NB4 (cell line): ENCODE results near the gene DHX34.
A peak's percentile ranks its signal among the peaks of the same experiment; 100 is the strongest.

ENCODE experiments used
- DNase-seq: peaks from one replicate; pipeline ENCODE4 v3.0.0; 2010; ENCODE audit warnings: low read depth
- H3K4me3 ChIP-seq: one replicate; pipeline ENCODE4 v1.5.1; 2011; ENCODE audit warnings: mild to moderate bottlenecking, low read depth, low read length, moderate library complexity
- MYC ChIP-seq: IDR thresholded peaks from 2 replicates; pipeline ENCODE4 v1.6.1; 2011; ENCODE audit warnings: low read depth, low read length
- POLR2A ChIP-seq: IDR thresholded peaks from 2 replicates; pipeline ENCODE4 v1.6.1; 2011; ENCODE audit warnings: mild to moderate bottlenecking; ENCODE audit not compliant: insufficient read length; ENCODE audit errors: extremely low read depth
- TF ChIP-seq, protein P1 (sequence below): IDR thresholded peaks from one replicate; pipeline ENCODE4 v1.5.1; 2012; ENCODE audit warnings: low read depth, low read length
- TF ChIP-seq, protein P2 (sequence below): IDR thresholded peaks from 2 replicates; pipeline ENCODE4 v1.6.1; 2011; ENCODE audit warnings: low read depth, low read length

DHX34 gene

DNA sequence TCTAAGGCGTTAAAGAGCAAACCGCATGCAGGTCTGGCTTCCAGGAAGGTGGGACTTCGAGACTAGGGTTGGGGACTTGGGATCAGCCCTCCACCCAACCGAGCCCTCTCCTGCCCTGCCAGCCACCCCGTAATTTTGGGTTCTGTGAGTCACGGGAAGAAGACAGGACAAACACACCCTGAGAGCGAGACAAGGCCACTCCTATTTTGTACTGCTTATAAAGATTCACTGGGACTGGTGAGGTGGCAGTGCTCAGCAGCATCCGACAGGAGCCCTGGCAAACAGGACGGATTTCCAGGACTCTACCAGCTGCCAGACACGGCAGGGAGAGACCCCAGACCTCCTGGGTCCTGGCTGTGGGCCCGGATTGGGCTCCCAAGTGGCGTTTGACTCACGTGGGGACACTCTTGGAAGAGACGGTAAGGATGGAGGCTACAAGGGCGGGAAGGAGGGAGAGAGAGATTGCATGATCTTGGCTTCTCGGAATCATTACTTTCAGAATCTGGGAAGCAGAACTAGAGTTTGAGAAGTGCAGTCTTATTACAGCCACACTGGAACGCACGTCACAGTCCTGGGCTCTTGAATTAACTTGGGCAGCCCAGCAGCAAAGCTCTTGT is 17.1 kb upstream of the DHX34 start, which contains the start of gene C5AR2:
TSS of gene C5AR2 (plus strand) at position 245 of the 617 bp plus-strand sequence. CDS start 8,625 bp downstream, outside the sequence.
- no peak within 1 kb of the TSS for H3K4me3 ChIP-seq
- TF ChIP-seq, protein P1, sequence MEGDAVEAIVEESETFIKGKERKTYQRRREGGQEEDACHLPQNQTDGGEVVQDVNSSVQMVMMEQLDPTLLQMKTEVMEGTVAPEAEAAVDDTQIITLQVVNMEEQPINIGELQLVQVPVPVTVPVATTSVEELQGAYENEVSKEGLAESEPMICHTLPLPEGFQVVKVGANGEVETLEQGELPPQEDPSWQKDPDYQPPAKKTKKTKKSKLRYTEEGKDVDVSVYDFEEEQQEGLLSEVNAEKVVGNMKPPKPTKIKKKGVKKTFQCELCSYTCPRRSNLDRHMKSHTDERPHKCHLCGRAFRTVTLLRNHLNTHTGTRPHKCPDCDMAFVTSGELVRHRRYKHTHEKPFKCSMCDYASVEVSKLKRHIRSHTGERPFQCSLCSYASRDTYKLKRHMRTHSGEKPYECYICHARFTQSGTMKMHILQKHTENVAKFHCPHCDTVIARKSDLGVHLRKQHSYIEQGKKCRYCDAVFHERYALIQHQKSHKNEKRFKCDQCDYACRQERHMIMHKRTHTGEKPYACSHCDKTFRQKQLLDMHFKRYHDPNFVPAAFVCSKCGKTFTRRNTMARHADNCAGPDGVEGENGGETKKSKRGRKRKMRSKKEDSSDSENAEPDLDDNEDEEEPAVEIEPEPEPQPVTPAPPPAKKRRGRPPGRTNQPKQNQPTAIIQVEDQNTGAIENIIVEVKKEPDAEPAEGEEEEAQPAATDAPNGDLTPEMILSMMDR: no peak
- TF ChIP-seq POLR2A: no peak
- TF ChIP-seq, protein P2, sequence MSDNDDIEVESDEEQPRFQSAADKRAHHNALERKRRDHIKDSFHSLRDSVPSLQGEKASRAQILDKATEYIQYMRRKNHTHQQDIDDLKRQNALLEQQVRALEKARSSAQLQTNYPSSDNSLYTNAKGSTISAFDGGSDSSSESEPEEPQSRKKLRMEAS: no peak
- TF ChIP-seq MYC: no peak
- DNase-seq: no peak

DNA sequence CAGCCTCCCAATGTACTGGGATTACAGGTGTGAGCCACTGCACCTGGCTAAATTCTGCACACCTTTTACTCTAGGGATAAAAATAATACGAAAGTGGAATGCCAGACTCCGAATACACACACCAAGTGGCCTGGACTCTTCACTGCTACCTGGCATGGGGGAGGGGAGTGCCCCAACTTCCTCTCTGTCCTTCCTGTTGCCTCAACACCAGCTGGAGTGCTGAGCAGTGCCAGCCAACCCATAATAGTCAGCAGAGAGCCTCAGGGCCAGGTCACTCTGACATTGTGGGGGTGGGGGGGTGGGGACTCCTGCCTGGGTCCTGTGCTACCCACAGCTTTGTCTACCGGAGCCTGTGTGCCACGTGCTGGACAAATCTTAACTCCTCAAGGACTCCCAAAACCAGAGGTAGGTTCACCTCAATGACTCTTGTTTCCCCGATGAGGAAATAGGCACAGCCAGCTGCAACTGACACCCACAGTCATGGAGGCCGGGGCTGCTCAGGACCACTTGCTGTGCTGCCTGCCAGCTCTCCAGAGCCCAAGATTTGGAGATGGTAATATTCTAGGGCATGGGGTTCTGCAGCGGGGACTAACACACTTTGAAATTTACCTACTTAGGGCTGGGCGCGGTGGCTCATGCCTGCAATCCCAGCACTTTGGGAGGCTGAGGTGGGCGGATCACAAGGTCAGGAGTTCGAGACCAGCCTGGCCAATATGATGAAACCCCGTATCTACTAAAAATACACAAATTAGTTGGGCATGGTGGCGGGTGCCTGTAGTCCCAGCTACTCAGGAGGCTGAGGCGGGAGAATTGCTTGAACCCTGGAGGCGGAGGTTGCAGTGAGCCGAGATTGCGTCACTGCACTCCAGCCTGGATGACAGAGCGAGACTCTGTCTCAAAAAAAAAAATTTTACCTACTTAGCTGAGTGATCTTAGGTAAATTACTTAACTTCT is 12.1 kb upstream of the DHX34 start:
- TF ChIP-seq MYC: peak; percentile 95
- TF ChIP-seq, protein P2: peak; percentile 95
- H3K4me3 ChIP-seq: peak overlapping the region; percentile 7
- DNase-seq: peak; percentile 99

DNA sequence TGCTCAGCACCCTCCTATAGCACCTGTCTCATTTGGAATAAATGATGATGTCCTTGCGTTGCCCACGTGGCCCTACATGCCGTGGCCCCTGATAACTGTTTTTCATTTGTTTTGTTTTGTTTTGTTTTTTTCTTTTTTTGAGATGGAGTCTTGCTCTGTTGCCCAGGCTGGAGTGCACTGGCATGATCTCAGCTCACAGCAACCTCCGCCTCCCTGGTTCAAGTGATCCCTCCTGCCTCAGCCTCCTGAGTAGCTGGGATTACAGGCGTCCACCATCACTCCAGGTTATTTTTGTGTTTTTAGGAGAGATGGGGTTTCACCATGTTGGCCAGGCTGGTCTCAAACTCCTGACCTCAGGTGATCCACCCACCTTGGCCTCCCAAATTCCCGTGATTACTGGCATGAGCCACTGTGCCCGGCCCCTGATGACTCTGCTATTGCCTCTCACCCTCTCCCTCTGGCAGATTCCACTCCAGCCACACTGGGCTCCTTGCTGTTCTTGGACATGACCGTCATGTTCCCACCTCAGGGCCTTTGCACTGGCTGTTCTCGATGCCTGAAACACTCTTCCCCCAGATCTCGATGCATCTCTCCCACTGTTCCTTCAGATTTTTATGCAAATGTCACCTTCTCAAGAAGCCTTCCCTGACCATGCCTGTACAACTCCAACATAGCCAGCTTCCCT is 9.8 kb upstream of the DHX34 start:
- TF ChIP-seq, protein P1: no peak
- TF ChIP-seq, protein P2: no peak
- TF ChIP-seq MYC: no peak
- no peak for TF ChIP-seq POLR2A
- no peak overlapping the region for H3K4me3 ChIP-seq
- DNase-seq: no peak

DNA sequence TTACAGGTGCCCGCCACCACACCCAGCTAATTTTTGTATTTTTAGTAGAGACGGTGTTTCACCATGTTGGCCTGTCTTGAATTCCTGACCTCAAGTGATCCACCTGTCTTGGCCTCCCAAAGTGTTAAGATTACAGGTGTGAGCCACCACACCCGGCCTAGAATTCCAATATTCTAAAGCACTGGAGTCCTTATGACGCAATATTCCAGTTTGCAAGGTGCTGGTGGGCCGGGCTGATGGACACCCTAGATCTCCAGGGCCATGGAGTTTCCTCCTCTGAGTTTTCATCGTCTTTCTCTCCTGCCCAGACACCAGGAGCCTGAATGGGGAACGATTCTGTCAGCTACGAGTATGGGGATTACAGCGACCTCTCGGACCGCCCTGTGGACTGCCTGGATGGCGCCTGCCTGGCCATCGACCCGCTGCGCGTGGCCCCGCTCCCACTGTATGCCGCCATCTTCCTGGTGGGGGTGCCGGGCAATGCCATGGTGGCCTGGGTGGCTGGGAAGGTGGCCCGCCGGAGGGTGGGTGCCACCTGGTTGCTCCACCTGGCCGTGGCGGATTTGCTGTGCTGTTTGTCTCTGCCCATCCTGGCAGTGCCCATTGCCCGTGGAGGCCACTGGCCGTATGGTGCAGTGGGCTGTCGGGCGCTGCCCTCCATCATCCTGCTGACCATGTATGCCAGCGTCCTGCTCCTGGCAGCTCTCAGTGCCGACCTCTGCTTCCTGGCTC is 8.5 kb upstream of the DHX34 start:
- H3K4me3 ChIP-seq: no peak overlapping the region
- no peak for DNase-seq
- TF ChIP-seq POLR2A: no peak
- no peak for TF ChIP-seq MYC
- TF ChIP-seq, protein P1: no peak
- TF ChIP-seq, protein P2: no peak

DNA sequence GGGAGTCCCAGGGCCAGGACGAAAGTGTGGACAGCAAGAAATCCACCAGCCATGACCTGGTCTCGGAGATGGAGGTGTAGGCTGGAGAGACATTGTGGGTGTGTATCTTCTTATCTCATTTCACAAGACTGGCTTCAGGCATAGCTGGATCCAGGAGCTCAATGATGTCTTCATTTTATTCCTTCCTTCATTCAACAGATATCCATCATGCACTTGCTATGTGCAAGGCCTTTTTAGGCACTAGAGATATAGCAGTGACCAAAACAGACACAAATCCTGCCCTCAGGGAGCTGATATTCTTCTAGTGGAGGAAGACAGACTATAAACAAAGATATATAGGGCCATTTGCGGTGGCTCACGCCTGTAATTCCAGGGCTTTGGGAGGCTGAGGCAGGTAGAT is 7.4 kb upstream of the DHX34 start:
- TF ChIP-seq MYC (no peak), POLR2A (no peak)
- TF ChIP-seq, protein P1: no peak
- TF ChIP-seq, protein P2: no peak

More for the DNA sequence above, 7.4 kb upstream of the DHX34 start:
- no peak for DNase-seq
- H3K4me3 ChIP-seq: no peak overlapping the region
